Prostate gland (tissue), 2 donors: ENCODE data around the gene LGR4. TPM values are rescaled to one million over a fixed set of nuclear protein-coding genes. Genes with fewer than 3 reads are reported as not detected.
A peak's percentile ranks its signal among the peaks of the same experiment; 100 is the strongest.

ENCODE experiments used
- DNase-seq: peaks from one replicate; pipeline ENCODE4 v3.0.0-alpha.2; 2019; ENCODE audit warnings: low spot score
- H3K27ac ChIP-seq, 2 donors: fragments of 200-600 bp; sonication (generic); 2 replicates each; pipeline ENCODE4 v1.5.1; 2017 to 2019
- H3K27me3 ChIP-seq: fragments of 200-600 bp; sonication (generic); replicated peaks from 2 replicates; pipeline ENCODE4 v1.5.1; 2019; ENCODE audit not compliant: insufficient read depth
- H3K36me3 ChIP-seq, 2 donors: fragments of 200-600 bp; sonication (generic); 1 replicate in 1 of 2; 2 replicates in 1 of 2; pipeline versions ENCODE4 v1.5.1 to v1.8.1; 2017 to 2019
- H3K4me1 ChIP-seq: fragments of 200-600 bp; sonication (generic); replicated peaks from 2 replicates; pipeline ENCODE4 v1.5.1; 2019
- H3K4me3 ChIP-seq, 2 donors: fragments of 200-600 bp; sonication (generic); 2 replicates each; pipeline ENCODE4 v1.5.1; 2017 to 2019
- H3K9me3 ChIP-seq: fragments of 200-600 bp; sonication (generic); 2 replicates; pipeline ENCODE4 v1.5.1; 2017
- POLR2A ChIP-seq: fragments of 450-650 bp; IDR thresholded peaks from one replicate; pipeline ENCODE4 v1.6.1; 2016; ENCODE audit warnings: antibody characterized with exemption, mild to moderate bottlenecking
- POLR2AphosphoS5 ChIP-seq: sonication (generic); formaldehyde crosslinking; IDR thresholded peaks from one replicate; pipeline ENCODE4 v1.6.1; 2017; ENCODE audit warnings: antibody characterized with exemption
- WGBS: methylation state at CpG from one replicate; pipeline ENCODE4 v1.1.5; 2018; 5-methylcytosine and 5-hydroxymethylcytosine counted together
- intact Hi-C: fragments of 100-400 bp; cut with DNase I; formaldehyde crosslinking; loops from one replicate; pipeline ENCODE4 v1.14.2; 2022
- total RNA-seq, 2 donors: library from RNA; depleted of rRNA; stranded (reverse); fragments of >200 nt; gene quantifications; one replicate each; pipeline ENCODE4 v1.1.0, GENCODE V29; 2016
- TF ChIP-seq, protein P1 (sequence below), 4 experiments: fragments of 200-600 bp in 2 of 4; fragments of 450-650 bp in 2 of 4; sonication (generic) in 2 of 4; IDR thresholded peaks; 1 replicate in 3 of 4; 2 replicates in 1 of 4; pipeline ENCODE4 v1.5.1; 2016 to 2019; ENCODE audit warnings: antibody characterized with exemption in 4 of 4, mild to moderate bottlenecking in 2 of 4, moderate library complexity in 2 of 4

Gene LGR4
- total RNA-seq, 2 donors from 2014 or later: 49.2 to 97.2 TPM

DNA sequence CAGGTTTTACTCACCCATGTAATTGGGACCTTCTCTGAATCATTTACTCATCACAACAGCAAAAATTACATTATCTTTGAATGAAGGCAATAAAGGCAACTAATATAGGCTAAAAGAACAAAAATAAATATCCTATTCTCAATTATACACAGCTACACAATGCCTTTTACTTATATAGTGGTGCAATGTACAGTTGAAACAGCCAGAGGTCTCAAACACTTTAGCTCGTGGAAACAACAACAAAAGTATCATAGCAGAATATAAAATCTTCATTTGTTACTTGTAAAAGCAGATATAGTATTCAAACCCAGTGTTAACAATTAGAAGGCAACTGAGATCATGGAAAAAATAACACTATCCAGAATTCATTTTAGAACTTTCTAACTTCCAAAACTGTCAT lies 88.9 kb downstream of the LGR4 start:
- Histone ChIP-seq H3K27me3 (no peaks in the 10 kb centered on the region), H3K36me3 (no peaks in the 10 kb centered on the region), H3K9me3 (no peaks in the 10 kb centered on the region), H3K27ac (no peak overlapping the region), H3K4me3 (no peak overlapping the region), H3K4me1 (no peaks in the 10 kb centered on the region)
- TF ChIP-seq, protein P1, sequence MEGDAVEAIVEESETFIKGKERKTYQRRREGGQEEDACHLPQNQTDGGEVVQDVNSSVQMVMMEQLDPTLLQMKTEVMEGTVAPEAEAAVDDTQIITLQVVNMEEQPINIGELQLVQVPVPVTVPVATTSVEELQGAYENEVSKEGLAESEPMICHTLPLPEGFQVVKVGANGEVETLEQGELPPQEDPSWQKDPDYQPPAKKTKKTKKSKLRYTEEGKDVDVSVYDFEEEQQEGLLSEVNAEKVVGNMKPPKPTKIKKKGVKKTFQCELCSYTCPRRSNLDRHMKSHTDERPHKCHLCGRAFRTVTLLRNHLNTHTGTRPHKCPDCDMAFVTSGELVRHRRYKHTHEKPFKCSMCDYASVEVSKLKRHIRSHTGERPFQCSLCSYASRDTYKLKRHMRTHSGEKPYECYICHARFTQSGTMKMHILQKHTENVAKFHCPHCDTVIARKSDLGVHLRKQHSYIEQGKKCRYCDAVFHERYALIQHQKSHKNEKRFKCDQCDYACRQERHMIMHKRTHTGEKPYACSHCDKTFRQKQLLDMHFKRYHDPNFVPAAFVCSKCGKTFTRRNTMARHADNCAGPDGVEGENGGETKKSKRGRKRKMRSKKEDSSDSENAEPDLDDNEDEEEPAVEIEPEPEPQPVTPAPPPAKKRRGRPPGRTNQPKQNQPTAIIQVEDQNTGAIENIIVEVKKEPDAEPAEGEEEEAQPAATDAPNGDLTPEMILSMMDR (IDR thresholded peaks at IDR 0.05): no peak
- no peak for TF ChIP-seq POLR2AphosphoS5
- no peak for TF ChIP-seq POLR2A
- 65% methylated on average over 1 of the region's 1 CpG for WGBS
- no peak for DNase-seq
- intact Hi-C loops: no loop called here

DNA sequence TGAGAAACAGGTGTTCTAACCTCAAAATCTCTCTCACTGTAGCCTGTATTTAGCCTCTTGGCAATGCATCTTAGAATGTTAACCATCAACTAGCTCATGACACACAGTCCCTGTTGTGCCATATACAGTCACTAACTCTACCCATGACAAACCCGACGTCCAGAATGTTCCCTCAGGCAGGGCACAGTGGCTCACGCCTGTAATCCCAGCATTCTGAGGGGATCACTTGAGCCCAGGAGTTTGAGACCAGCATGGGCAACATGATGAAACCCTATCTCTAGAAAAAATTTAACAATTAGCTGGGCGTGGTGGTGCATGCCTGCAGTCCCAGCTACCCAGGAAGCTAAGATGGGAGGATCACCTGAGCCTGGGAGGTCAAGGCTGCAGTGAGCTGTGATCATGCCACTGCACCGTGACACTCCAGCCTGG lies 91.3 kb downstream of the LGR4 start:
- no peak for DNase-seq
- TF ChIP-seq, protein P1 (IDR thresholded peaks at IDR 0.05): no peak
- TF ChIP-seq POLR2A: no peak
- TF ChIP-seq POLR2AphosphoS5: no peak
- WGBS: 87% methylated on average over 5 of the region's 5 CpGs
- intact Hi-C loops: no loop called here
- Histone ChIP-seq H3K4me1 (no peaks in the 10 kb centered on the region), H3K9me3 (no peaks in the 10 kb centered on the region), H3K27ac (no peak overlapping the region), H3K36me3 (no peaks in the 10 kb centered on the region), H3K27me3 (no peaks in the 10 kb centered on the region), H3K4me3 (no peak overlapping the region)

DNA sequence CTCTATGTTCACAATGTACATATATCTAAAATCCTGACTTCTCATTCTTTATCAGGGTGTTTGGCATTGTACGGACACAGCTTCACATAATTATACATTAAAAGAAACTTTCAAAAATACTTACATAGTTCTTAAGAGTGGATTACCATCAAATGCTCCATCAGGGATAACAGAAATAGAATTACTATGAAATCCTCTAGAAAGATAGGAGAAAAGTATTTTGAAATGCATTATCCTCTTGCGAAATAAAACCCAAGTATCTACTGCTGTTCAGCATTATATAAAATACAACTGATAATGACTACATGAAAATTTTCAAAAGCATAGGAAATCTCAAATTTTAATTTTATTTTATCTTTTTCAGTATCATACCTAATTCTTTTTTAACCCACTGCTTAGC lies 91.8 kb downstream of the LGR4 start:
- Histone ChIP-seq H3K4me3 (no peak overlapping the region), H3K27me3 (no peaks in the 10 kb centered on the region), H3K4me1 (no peaks in the 10 kb centered on the region), H3K27ac (no peak overlapping the region), H3K9me3 (no peaks in the 10 kb centered on the region), H3K36me3 (no peaks in the 10 kb centered on the region)
- TF ChIP-seq, protein P1 (IDR thresholded peaks at IDR 0.05): peak in 1 of 4 experiments; percentile 9
- TF ChIP-seq POLR2AphosphoS5: no peak
- intact Hi-C loops: no loop called here
- no peak for DNase-seq
- 98% methylated on average over 2 of the region's 2 CpGs for WGBS

DNA sequence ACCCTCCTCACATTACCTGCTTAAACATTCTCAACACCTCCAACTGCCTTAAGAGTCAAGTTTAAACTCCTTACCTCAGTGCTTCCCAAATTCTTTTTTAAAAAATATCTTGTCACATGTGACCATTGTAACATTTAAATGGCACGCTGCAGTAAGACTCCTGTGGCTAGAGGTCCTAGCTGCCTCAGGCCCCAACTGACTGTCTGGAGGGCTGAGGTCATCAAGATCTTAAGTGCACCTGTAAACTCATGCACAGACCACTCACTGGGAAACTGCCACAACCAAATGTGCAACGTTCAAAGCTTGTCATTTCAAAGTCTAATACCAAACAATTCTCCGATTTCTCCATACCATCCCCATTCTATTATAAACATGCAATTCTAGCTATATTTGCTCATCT lies 93.1 kb downstream of the LGR4 start:
- no peaks in the 10 kb centered on the region for H3K9me3 ChIP-seq
- intact Hi-C loops: no loop called here
- H3K4me3 ChIP-seq: no peak overlapping the region
- TF ChIP-seq POLR2AphosphoS5: no peak
- TF ChIP-seq, protein P1 (IDR thresholded peaks at IDR 0.05): no peak
- TF ChIP-seq POLR2A: no peak
- 80% methylated on average over 3 of the region's 3 CpGs for WGBS
- H3K27me3 ChIP-seq: no peaks in the 10 kb centered on the region
- no peaks in the 10 kb centered on the region for H3K36me3 ChIP-seq
- no peak for DNase-seq
- no peaks in the 10 kb centered on the region for H3K4me1 ChIP-seq
- no peak overlapping the region for H3K27ac ChIP-seq

DNA sequence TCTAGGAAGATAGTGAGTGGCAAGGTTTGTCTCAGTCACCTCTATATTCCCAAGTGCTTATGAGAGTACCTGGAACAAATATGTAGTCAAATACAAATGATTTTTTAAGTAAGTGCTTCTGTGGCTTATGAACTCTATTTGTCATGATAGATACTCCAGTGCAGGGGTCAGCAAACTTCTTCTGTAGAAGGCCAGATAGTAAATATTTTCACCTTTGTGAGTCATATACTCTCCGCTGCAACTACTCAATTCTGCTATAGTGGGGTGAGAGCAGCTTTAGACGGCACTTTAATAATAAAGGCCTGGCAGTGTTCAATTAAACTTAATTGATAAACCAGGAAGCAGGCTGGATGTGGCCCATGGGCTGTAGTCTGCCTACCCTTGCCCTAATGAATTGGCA lies 97.2 kb downstream of the LGR4 start:
- Histone ChIP-seq H3K4me1 (no peaks in the 10 kb centered on the region), H3K9me3 (no peaks in the 10 kb centered on the region), H3K4me3 (no peak overlapping the region), H3K27me3 (no peaks in the 10 kb centered on the region), H3K36me3 (no peaks in the 10 kb centered on the region), H3K27ac (no peak overlapping the region)
- TF ChIP-seq, protein P1 (IDR thresholded peaks at IDR 0.05): no peak
- no peak for TF ChIP-seq POLR2AphosphoS5
- TF ChIP-seq POLR2A: no peak
- DNase-seq: no peak
- 95% methylated on average over 2 of the region's 2 CpGs for WGBS
- intact Hi-C loops: no loop called here
